Measurements from ENCODE around the gene TUBB. TPM values are rescaled to one million over a fixed set of nuclear protein-coding genes. Genes with fewer than 3 reads are reported as not detected.

The TUBB gene
- total RNA-seq, 1 donor from 2014 or later, result 913 TPM

DNA sequence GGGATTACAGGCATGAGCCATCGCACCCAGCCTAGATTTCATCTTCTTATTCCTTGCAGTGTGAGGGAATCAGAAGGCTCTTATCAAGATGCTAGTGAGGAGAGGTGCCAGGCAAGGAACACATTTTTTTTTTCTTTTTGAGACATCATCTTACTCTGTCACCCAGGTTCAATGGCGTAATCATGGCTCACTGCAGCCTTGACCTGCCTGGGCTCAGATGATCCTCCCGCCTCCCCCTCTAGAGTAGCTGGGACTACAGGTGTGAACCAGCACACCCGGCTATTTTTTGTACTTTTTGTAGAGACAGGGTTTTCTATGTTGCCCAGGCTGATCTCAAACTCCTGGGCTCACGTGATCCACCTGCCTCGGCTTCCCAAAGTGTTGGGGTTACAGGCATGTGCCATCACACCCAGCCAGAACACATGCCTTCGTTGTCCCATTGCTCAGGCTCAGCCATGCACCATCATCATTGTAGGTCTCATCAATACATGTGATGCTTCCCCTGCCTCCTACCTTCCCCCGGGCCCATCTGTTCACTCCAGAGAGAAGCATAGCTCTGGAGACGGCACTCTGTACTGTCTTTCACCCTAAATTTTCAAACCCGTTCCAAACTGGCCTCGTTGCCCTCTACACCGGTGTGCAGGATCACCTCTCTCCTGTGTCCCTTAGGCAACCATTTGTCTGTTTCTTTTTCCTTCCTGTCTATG, 12.2 kb downstream of the TUBB start:
- intact Hi-C loops (cut with micrococcal nuclease), result no loop called here

- intact Hi-C loops (cut with micrococcal nuclease), result loop anchor here (2.0 to 5.0 kb wide), 3 partner anchors 81 to 523 kb away; partner anchors contain the start of genes DDR1 and TRIM26
These were observed 15.6 kb downstream of the TUBB start for GRCh38 chr6:30735668-30736314.

GRCh38 chr6:30738532-30738931, 18.4 kb downstream of the TUBB start:
- intact Hi-C loops (cut with micrococcal nuclease), result loop anchor here (5.0 kb wide), 1 partner anchor 526 kb away; the partner anchor contains the start of gene TRIM26

DNA sequence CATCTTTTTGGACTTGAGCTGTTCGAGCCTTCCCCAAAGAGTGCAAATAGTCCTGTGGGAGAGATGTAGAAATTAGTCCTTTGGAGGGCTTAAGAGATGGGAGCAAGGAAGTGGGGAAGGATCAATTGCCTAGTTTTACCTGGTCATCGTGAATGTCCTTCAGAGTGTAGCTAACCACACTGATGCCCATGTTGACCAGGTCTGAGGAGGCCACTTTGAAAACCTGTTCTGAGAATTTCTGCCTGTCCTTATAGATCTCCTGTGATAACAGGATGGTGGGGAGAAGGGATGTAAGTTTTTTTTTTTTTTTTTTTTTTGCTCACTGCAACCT, 20.4 kb downstream of the TUBB start:
- intact Hi-C loops (cut with micrococcal nuclease), result loop anchor here (5.0 kb wide), 2 partner anchors 123 to 183 kb away; partner anchors contain the start of genes GNL1, MRPS18B, PPP1R10 and PRR3

DNA sequence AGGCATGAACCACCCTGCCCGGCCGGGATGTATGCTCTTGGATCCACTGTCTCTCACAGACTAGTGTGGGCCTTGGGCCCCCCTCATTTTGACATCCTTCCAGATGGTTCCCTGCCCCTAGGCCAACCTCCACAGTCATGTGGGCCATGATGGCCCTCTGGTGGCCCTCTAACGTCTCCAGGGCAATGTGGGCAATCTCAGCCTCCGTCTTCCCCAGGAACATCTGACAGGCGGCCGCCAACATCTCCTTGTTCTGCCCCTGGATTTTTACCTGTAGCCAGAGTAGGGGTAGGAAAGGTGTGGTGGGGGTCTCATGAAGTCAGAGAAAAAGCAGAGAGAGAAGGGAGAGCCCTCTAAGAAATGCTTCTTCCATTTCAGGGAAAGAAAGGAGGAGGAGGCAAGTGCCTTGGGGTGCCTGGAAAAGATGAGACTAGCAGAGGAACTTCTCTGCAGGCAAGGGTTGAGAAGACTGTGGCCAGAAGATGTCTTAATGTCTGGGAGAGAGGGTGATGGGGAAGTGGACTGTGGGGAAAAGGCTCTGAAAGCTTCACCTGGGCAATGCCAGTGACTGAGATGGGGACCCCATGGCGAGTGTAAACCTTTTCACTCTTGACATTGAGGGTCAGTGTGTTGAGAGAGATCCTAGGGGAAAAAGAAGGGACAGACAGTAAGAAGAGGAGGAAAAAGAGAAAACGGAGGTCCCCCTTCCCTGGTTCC, 21.1 kb downstream of the TUBB start:
- intact Hi-C loops (cut with micrococcal nuclease), result loop anchor here (5.0 kb wide), 2 partner anchors 124 to 184 kb away; partner anchors contain the start of genes GNL1, MRPS18B, PPP1R10 and PRR3

DNA sequence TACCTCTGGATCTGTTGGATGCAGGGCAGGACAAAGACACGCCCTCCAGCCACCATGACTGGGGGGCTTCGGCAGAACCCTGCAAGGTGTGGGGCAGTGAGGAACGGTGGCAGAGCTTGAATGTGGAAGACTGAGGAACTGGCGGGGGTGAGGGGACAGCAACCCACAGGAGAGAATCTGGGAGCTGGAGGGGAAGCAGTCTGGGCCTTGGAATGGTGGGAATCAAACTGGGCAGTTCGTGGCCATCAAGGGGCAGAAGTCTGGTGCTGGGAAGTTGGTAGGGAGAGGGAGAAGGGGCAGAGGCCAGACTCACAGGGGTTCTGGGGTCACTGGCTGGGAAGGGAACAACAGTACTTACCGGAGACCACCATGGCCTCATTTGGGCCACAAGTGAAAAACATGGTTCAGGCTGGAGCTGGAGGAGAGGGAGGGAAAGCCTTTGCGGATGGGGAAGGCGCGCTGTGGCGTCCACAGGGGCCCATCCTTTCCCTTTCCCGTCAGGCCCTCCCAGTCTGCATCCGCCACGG, 21.7 kb downstream of the TUBB start:
- intact Hi-C loops (cut with micrococcal nuclease), result loop anchor here (1.0 to 5.0 kb wide), 4 partner anchors 20 to 185 kb away; partner anchors contain the start of genes GNL1, MRPS18B, PPP1R10 and PRR3

- intact Hi-C loops (cut with micrococcal nuclease), result loop anchor here (1.0 to 5.0 kb wide), 5 partner anchors 20 to 185 kb away; partner anchors contain the start of genes GNL1, MRPS18B, PPP1R10 and PRR3
These were observed 22.4 kb downstream of the TUBB start, which contains the start of gene FLOT1 for GRCh38 chr6:30742316-30743098. FLOT1 (minus strand) TSS chr6:30742687; CDS start chr6:30742189, 498 bp downstream.

- intact Hi-C loops (cut with micrococcal nuclease), result loop anchor here (1.0 to 5.0 kb wide), 10 partner anchors 24 to 344 kb away; partner anchors contain the start of genes GNL1, GTF2H4, MRPS18B and PPP1R10
These were observed 23.2 kb downstream of the TUBB start for GRCh38 chr6:30743099-30744053.

GRCh38 chr6:30744054-30744805, 24.1 kb downstream of the TUBB start, which contains the start of gene IER3:
IER3 (minus strand) TSS chr6:30744547; CDS start chr6:30744518, 29 bp downstream.
- intact Hi-C loops (cut with micrococcal nuclease), result loop anchor here (1.0 to 5.0 kb wide), 8 partner anchors 23 to 343 kb away; partner anchors contain the start of genes GNL1, GTF2H4, MRPS18B and PPP1R10

DNA sequence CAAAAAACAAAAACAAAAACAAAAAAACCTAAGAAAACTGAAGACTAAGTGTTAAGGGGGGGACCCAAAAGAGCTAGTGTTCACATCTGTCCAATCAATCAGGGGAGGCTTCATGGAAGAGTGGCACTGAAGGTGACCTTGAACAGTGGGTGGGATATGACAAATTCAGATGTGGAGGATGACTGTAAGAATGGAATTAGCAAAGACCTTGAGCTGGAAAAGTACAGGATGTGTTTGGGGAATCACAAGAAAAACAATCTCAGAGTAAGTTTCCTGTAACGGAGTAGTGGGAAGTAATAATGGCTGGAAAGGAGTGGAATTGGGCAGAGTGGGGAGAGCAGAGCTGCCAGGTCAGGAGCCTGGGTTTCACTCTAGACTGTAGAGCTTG, 27.1 kb downstream of the TUBB start:
- intact Hi-C loops (cut with micrococcal nuclease), result no loop called here

DNA sequence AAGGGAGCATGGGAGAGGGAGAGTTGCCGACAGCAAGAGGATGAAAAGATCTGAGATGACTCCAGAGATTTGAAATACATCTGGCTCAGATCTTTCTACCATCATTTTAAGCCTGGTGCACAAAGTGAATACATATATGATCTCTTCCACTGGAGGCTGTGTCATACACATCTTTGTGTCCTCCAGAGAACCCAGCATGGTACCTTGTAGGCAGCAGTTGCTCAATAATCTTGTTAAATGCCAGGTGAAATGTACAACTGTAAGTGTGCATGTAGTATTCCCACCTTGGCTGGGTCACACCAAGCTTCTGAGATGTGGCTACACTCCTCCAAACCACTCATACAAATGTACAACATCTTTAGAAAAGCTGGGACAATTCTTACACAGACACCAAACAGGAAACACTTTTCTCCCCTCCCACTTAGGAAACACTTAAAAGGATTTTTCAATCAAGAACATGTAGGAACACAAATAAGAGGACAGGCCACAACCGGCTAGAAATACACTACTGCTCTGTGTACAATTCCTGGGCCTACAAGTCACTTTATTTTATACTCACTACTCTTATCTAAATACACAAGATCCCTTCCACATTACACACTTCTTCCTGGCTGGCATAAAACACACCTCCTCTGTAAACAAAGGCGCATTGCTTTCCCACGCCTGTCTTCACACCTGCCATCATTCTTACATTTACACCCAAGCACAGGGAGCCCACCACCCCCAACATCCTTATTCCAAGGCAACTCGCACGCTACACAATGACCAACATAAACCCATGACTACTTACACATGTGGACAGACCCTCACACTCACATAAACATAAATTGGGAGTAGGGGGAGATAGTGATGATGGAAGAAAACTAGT, 28.0 kb downstream of the TUBB start:
- intact Hi-C loops (cut with micrococcal nuclease), result no loop called here

- intact Hi-C loops (cut with micrococcal nuclease), result no loop called here
These were observed 28.8 kb downstream of the TUBB start for GRCh38 chr6:30748851-30749540.

DNA sequence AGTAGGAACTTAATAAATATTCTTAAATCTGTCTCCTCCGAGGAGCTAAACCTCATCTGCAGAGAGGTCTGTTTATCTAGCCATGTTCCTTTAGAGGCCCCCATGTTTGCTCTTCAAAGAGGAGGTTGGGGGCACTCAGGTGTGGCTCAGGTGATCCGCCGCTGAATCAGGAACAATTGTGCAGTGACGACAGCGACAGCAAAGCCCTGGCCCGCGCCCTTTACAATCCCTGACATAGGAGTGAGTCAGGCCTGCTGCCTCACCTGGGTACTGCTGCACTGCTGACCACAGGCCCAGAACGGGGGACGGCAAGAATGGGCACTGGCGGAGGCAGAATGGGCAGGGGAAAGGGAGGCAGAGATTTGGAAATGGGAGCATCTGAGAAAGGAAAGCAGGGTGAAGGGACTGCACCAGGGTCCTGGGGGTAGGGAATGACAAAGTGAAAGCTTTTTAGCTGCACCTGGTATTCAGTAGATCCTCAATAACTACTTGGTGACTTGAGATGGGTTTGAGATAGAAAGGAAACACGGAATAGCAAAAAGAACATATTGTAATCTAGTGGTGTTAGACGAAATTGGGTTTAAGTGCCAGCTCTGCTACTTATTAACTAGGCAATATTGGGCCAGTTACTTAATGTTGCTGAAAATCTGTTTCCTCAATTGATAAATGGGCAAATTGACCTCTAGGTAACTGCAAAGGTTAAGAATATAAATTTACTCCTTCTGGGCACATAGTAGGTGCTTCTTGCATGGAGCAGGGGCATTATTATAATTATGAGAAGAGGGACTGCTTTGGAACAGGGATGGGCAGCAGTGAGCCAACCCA, 29.6 kb downstream of the TUBB start:
- intact Hi-C loops (cut with micrococcal nuclease), result no loop called here

DNA sequence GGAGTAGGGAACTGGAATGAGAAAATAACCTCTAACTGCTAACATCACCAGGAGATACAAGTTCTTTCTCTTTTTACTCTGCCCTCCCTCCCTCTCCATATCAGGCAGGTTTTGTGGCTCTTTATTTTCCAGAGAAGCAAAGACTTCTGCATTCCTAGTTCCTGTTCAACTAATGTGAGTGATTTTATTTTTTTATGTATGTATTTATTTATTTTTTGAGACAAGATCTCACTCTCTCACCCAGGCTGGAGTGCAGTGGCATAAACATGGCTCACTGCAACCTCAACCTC, 30.2 kb downstream of the TUBB start:
- intact Hi-C loops (cut with micrococcal nuclease), result no loop called here

- intact Hi-C loops (cut with micrococcal nuclease), result no loop called here
These were observed 32.2 kb downstream of the TUBB start for GRCh38 chr6:30752157-30752927.
